HFF-Myc (cell line): Measurements from ENCODE around the gene DNMT3B.
A peak's percentile ranks its signal among the peaks of the same experiment; 100 is the strongest.

Experiments
- DNase-seq: peaks from one replicate; pipeline ENCODE4 v3.0.0-alpha.2; 2011; ENCODE audit warnings: low read depth; ENCODE audit errors: extremely low read depth
- H3K4me3 ChIP-seq: replicated peaks from 2 replicates; pipeline ENCODE4 v1.5.1; 2011; ENCODE audit warnings: low read depth, mild to moderate bottlenecking, control low read depth, low read length
- CTCF ChIP-seq: IDR thresholded peaks from 2 replicates; pipeline ENCODE4 v1.5.1; 2012; ENCODE audit warnings: mild to moderate bottlenecking, low read depth, low read length, control low read depth; ENCODE audit errors: missing control alignments

The DNMT3B gene

GRCh38 chr20:32819992-32820697, 58.0 kb downstream of the DNMT3B start:
- TF ChIP-seq CTCF, result no peak
- DNase-seq, result no peak
- H3K4me3 ChIP-seq, result peak overlapping the region; percentile 68

GRCh38 chr20:32820698-32821377, 58.7 kb downstream of the DNMT3B start:
- DNase-seq, result no peak
- no peak for TF ChIP-seq CTCF
- peak overlapping the region; percentile 68 for H3K4me3 ChIP-seq

DNA sequence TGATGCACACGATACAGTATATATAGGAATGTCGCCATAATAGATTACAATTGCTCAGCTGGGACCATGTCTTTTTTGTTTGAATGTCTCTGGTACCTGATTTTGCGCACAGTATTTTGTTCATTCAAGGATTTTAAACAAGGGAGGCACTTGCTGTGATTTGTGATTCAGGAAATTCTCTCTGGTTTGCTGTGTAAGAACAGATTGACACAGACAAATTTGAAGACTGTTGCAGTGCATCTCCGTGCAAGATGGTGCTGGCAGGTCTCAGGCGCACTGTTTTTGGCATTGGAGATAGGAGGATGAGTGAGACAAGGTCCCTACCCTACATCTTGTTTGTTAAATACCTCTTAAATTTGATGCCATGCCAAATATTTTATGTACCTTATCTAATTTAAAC, 60.0 kb downstream of the DNMT3B start:
- DNase-seq, result no peak
- peak overlapping the region; percentile 68 for H3K4me3 ChIP-seq
- no peak for TF ChIP-seq CTCF

- DNase-seq, result peak; percentile 37
- H3K4me3 ChIP-seq, result no peak overlapping the region
These were observed 60.9 kb downstream of the DNMT3B start for GRCh38 chr20:32823078-32823477.

DNA sequence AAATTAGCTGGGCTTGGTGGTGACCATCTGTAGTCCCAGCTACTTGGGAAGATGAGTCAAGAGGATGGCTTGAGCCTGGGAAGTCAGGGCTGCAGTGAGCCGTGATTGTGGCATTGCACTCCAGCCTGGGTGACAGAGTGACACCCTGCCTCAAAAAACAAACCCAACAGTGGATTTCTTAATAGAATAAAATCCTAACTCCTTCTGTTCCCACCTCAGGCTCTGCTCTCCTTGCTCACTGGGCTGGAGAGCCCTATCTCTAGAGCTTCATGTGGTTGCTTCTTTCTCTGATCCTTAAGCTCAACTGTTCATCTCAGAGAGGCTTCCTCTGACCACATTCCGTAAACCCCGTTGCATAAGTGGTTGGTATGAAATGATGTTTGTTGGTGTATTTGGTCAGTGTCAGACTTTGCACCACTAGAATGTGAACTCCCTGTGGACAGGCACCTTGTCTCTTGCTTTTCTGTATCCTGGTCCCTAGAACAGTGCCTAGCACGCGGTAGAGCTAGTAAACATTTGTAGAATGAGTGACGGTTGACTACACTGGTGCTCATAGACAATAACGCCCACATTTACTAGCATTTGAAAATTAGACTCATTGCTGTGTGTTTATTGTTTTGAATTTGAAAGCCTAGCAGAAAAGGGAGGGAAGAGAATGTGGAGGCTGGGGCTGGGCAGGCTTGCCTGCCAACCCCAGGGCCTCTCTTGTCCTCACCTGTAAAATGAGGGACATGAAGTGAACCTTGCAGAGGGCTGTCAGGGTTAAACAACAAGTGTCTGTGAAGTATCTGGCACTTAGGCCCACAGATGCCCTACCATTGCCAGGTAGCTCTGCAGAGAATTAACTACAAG, 61.8 kb downstream of the DNMT3B start:
- no peak for DNase-seq
- no peak for TF ChIP-seq CTCF
- H3K4me3 ChIP-seq, result no peak overlapping the region

More at GRCh38 chr20:32823078-32823477, 60.9 kb downstream of the DNMT3B start:
- no peak for TF ChIP-seq CTCF

DNA sequence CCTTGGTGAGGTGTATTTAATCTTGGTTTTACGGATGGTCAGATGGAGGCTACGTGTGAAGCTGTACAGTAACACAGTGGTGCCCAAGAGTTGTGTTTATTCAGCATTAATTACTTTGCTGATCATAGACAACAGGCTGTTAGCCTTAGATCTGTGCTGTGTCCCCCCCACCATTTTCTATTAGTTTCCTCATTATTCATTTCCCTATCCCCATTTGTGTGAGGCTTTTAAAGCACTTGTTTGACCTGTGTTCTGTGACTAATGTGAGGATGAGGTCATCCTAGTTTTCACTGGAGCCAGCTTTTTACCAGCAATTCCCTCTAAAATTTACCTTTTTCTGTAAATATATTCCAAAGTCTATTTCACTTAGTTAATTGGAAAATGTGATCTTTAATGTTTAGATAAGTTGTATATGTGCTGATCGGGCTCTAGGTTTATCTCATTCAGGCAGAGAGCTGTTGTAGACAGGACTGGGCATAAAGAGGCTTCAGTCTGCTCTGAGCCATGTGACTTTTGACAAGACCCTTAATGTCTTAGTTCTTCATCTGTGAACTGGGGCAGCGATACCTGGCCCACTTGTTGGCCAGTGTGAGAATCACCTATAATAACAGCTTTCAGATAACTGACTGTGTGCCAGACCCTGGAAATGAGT, 66.0 kb downstream of the DNMT3B start:
- no peak overlapping the region for H3K4me3 ChIP-seq
- DNase-seq, result no peak
- no peak for TF ChIP-seq CTCF
